Measurements from ENCODE around the gene SELENOS.
A peak's percentile ranks its signal among the peaks of the same experiment; 100 is the strongest.

The SELENOS gene

GRCh38 chr15:101303408-101303807 lies 26.1 kb upstream of the SELENOS start:
- no peak overlapping the region for H3K27ac ChIP-seq
- TF ChIP-seq CTCF (IDR thresholded peaks at IDR 0.05; ENCODE audit: low read depth, low read length), result no peak
- no peaks in the 10 kb centered on the region for H3K36me3 ChIP-seq
- no peak overlapping the region for H3K4me3 ChIP-seq (ENCODE audit: low read depth, low read length)
- no peak for DNase-seq
- H3K9me3 ChIP-seq (ENCODE audit: severe bottlenecking), result no peaks in the 10 kb centered on the region
- H3K27me3 ChIP-seq (ENCODE audit: insufficient read depth, low read depth, severe bottlenecking), result no peaks in the 10 kb centered on the region

- H3K36me3 ChIP-seq, result peaks cover 22% of the 10 kb centered on the region
- DNase-seq, result no peak
- H3K27ac ChIP-seq, result no peak overlapping the region
- no peak overlapping the region for H3K4me3 ChIP-seq (ENCODE audit: low read depth, low read length)
- no peak for TF ChIP-seq CTCF (IDR thresholded peaks at IDR 0.05; ENCODE audit: low read depth, low read length)
- no peaks in the 10 kb centered on the region for H3K9me3 ChIP-seq (ENCODE audit: severe bottlenecking)
- H3K27me3 ChIP-seq (ENCODE audit: insufficient read depth, low read depth, severe bottlenecking), result no peaks in the 10 kb centered on the region
Observed at GRCh38 chr15:101296418-101297405, 19.4 kb upstream of the SELENOS start.

- H3K4me3 ChIP-seq (ENCODE audit: low read depth, low read length), result peak overlapping the region; percentile 71
- no peaks in the 10 kb centered on the region for H3K9me3 ChIP-seq (ENCODE audit: severe bottlenecking)
- peaks cover 28% of the 10 kb centered on the region for H3K36me3 ChIP-seq
- no peak for DNase-seq
- no peaks in the 10 kb centered on the region for H3K27me3 ChIP-seq (ENCODE audit: insufficient read depth, low read depth, severe bottlenecking)
- no peak for TF ChIP-seq CTCF (IDR thresholded peaks at IDR 0.05; ENCODE audit: low read depth, low read length)
- H3K27ac ChIP-seq, result peak overlapping the region; percentile 94
Observed at GRCh38 chr15:101295607-101296161, 18.4 kb upstream of the SELENOS start.

GRCh38 chr15:101294731-101295606 lies 17.7 kb upstream of the SELENOS start, which contains the start of gene SNRPA1:
TSS of gene SNRPA1 (minus strand) at chr15:101295248. CDS start at chr15:101295178, 70 bp downstream.
- peak; percentile 96 for DNase-seq
- no peaks in the 10 kb centered on the region for H3K9me3 ChIP-seq (ENCODE audit: severe bottlenecking)
- TF ChIP-seq CTCF (IDR thresholded peaks at IDR 0.05; ENCODE audit: low read depth, low read length), result no peak
- H3K36me3 ChIP-seq, result peaks cover 33% of the 10 kb centered on the region
- H3K27me3 ChIP-seq (ENCODE audit: insufficient read depth, low read depth, severe bottlenecking), result no peaks in the 10 kb centered on the region
- H3K4me3 ChIP-seq (ENCODE audit: low read depth, low read length), result peak within 1 kb of the TSS; percentile 71
- peak within 1 kb of the TSS; percentile 94 for H3K27ac ChIP-seq

GRCh38 chr15:101293122-101293521 lies 15.8 kb upstream of the SELENOS start:
- DNase-seq, result no peak
- H3K27ac ChIP-seq, result no peak overlapping the region
- no peak for TF ChIP-seq CTCF (IDR thresholded peaks at IDR 0.05; ENCODE audit: low read depth, low read length)
- no peaks in the 10 kb centered on the region for H3K27me3 ChIP-seq (ENCODE audit: insufficient read depth, low read depth, severe bottlenecking)
- peak overlapping the region; percentile 71 for H3K4me3 ChIP-seq (ENCODE audit: low read depth, low read length)
- no peaks in the 10 kb centered on the region for H3K9me3 ChIP-seq (ENCODE audit: severe bottlenecking)
- peaks cover 51% of the 10 kb centered on the region for H3K36me3 ChIP-seq

Data from WERI-Rb-1 (cell line).